Thoracic aorta (tissue), 2 donors: ENCODE data around the gene TNIK. TPM values are rescaled to one million over a fixed set of nuclear protein-coding genes. Genes with fewer than 3 reads are reported as not detected.

ENCODE experiments used
- ATAC-seq: fragments of 150-250 bp; one replicate; pipeline ENCODE4 v1.8.0; 2017; ENCODE audit warnings: low read depth; ENCODE audit not compliant: insufficient number of reproducible peaks, low FRiP score
- DNase-seq: peaks from one replicate; pipeline ENCODE4 v3.0.0-alpha.2; 2020; ENCODE audit warnings: low spot score
- H3K27ac ChIP-seq, 2 donors: fragments of 200-600 bp; sonication (generic); 1 replicate in 1 of 2; 2 replicates in 1 of 2; pipeline ENCODE4 v1.5.1; 2016; ENCODE audit warnings: mild to moderate bottlenecking in 2 of 2, moderate library complexity in 2 of 2
- H3K27me3 ChIP-seq: fragments of 200-600 bp; sonication (generic); replicated peaks from 2 replicates; pipeline ENCODE4 v1.6.0; 2016; ENCODE audit warnings: mild to moderate bottlenecking; ENCODE audit not compliant: insufficient read depth
- H3K36me3 ChIP-seq: fragments of 200-600 bp; sonication (generic); one replicate; pipeline ENCODE4 v1.5.1; 2016
- H3K4me1 ChIP-seq, 2 donors: fragments of 200-600 bp; sonication (generic); 1 replicate in 1 of 2; 2 replicates in 1 of 2; pipeline versions ENCODE4 v1.5.1 to v1.6.0; 2016; ENCODE audit warnings: low read depth in 2 of 2, mild to moderate bottlenecking in 1 of 2; ENCODE audit not compliant: control insufficient read depth in 1 of 2
- H3K4me3 ChIP-seq: fragments of 200-600 bp; sonication (generic); 2 replicates; pipeline ENCODE4 v1.5.1; 2016; ENCODE audit warnings: mild to moderate bottlenecking
- H3K9me3 ChIP-seq: fragments of 200-600 bp; sonication (generic); 2 replicates; pipeline ENCODE4 v1.5.1; 2016
- total RNA-seq, 2 donors: library from RNA; depleted of rRNA; stranded (reverse); fragments of >200 nt; gene quantifications; one replicate each; pipeline versions ENCODE4 v1.1.0 to v1.2.3, GENCODE V29; 2016
- TF ChIP-seq, protein P1 (sequence below): fragments of 200-600 bp; sonication (generic); IDR thresholded peaks from one replicate; pipeline ENCODE4 v1.5.1; 2019; ENCODE audit warnings: antibody characterized with exemption

TNIK gene
- total RNA-seq, 2 donors from 2014 or later, result 18.3 to 21.7 TPM

DNA sequence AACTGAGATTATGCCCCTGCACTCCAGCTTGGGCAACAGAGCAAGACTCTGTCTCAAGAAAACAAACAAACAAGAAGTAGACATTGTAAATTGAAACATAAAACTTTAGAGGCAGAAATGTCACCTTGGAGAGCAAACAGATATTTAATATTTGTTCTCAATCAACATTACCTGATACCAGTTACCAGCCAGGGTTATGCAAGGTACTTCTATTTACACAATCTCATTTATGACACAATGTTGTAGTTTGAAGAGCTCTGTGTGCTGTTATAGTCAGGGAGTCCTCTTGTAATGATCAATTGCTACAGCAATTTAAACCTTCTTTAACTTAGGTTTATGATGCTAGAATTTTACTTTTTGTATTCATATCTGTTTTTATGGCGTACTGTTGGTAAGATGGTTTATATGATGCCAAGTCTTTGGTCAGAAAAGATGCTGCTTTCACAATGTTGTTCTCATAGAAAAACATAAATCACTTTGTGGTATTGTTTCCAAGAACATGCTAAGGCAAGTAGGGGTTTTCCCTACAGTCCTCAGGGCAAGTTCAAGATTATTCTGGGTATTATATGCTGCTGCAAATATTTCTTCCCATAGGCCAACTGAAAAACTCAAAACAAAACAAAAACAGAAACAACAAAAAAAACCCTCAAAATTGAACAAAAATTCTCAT lies 173.5 kb downstream of the TNIK start:
- Histone ChIP-seq H3K36me3 (no peaks in the 10 kb centered on the region), H3K4me1 (peaks cover 18 to 46% of the 10 kb centered on the region in 2 donors), H3K9me3 (no peaks in the 10 kb centered on the region), H3K4me3 (no peak overlapping the region), H3K27ac (no peak overlapping the region), H3K27me3 (no peaks in the 10 kb centered on the region)
- no peak for DNase-seq
- no peak for ATAC-seq
- TF ChIP-seq, protein P1, sequence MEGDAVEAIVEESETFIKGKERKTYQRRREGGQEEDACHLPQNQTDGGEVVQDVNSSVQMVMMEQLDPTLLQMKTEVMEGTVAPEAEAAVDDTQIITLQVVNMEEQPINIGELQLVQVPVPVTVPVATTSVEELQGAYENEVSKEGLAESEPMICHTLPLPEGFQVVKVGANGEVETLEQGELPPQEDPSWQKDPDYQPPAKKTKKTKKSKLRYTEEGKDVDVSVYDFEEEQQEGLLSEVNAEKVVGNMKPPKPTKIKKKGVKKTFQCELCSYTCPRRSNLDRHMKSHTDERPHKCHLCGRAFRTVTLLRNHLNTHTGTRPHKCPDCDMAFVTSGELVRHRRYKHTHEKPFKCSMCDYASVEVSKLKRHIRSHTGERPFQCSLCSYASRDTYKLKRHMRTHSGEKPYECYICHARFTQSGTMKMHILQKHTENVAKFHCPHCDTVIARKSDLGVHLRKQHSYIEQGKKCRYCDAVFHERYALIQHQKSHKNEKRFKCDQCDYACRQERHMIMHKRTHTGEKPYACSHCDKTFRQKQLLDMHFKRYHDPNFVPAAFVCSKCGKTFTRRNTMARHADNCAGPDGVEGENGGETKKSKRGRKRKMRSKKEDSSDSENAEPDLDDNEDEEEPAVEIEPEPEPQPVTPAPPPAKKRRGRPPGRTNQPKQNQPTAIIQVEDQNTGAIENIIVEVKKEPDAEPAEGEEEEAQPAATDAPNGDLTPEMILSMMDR, result no peak

DNA sequence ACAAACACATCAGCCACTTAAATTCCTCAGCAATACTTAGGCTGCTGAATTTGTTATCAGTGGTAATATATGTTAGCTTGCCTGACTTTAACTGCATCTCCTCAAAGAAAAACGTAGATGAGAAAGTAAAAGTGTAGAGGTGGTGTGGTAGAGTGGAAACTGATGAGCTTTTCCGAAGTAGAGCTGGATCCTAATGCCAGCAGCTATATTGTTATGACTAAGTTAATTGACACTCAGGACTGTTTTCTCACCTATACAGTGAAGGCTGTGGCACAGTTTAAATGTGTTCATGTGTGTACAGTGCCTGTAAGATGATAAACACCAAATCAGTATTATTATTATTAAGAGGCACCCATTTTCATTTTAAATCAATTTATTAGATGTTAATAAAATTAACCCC lies 174.9 kb downstream of the TNIK start:
- no peak for ATAC-seq
- Histone ChIP-seq H3K4me1 (peaks cover 21 to 51% of the 10 kb centered on the region in 2 donors), H3K4me3 (no peak overlapping the region), H3K27ac (peak overlapping the region; percentile 70 to 82), H3K36me3 (no peaks in the 10 kb centered on the region), H3K9me3 (no peaks in the 10 kb centered on the region), H3K27me3 (no peaks in the 10 kb centered on the region)
- DNase-seq, result no peak
- TF ChIP-seq, protein P1, result no peak

DNA sequence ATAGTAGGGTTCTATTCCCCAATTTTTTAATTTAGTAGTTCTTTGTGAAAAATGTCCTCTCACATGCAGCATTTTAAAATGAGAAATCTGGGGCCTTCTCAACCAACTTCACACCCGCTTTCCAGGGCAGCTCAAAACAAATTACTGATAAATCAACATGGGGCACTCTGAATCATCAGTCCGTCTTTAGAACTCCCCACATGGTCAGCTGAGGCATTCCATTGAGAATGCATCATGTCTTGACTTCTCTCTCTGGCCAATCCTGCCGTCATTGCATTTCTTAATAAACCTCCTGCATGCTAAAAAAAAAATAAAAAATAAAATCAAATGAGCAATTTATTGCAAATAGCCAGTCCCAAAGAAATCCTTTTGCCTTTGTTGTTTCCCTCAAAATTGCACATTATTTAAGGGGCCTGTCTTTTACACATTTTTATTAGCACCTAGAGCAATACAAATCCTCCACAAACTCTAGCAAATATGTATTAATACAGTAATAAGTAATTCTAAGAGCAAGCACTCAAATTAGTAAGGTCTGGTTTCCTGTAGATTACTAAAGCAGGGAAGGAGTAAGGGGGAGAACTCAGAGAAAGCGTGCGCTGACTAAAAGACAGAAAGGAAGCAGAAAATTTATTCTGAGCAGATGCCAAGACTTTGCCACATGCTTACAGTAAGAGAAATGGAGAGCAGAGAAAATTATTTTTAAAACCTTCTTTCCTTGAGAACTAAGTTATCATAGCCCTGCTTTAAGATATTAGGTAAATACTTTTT lies 175.7 kb downstream of the TNIK start:
- Histone ChIP-seq H3K27ac (peak overlapping the region; percentile 79 to 82), H3K9me3 (no peaks in the 10 kb centered on the region), H3K27me3 (no peaks in the 10 kb centered on the region), H3K36me3 (no peaks in the 10 kb centered on the region), H3K4me3 (peak overlapping the region; percentile 8), H3K4me1 (peaks cover 21 to 51% of the 10 kb centered on the region in 2 donors)
- ATAC-seq (peak; percentile 96), DNase-seq (peak; percentile 44)
- TF ChIP-seq, protein P1, result no peak

DNA sequence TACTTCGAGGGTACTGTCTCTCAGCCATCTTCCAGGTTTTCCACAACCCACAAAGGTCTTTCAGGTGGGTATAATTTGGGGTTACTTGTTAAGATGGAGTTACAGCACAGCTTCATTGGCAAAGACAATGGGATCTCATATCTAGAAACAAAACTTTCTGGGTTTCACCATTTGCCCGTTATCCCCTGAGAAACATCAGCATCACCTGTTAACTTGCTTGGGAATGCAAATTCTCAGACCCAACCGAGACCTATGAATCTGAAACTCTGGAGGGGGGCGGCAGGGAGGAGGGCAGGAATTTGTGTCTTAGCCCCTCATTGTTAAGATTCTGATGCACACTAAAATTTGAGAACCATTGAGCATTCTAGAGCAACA lies 176.4 kb downstream of the TNIK start:
- Histone ChIP-seq H3K4me1 (peaks cover 21 to 51% of the 10 kb centered on the region in 2 donors), H3K27ac (peak overlapping the region; percentile 79 to 82), H3K36me3 (no peaks in the 10 kb centered on the region), H3K4me3 (no peak overlapping the region), H3K27me3 (no peaks in the 10 kb centered on the region), H3K9me3 (no peaks in the 10 kb centered on the region)
- DNase-seq (no peak), ATAC-seq (no peak)
- TF ChIP-seq, protein P1, result no peak

DNA sequence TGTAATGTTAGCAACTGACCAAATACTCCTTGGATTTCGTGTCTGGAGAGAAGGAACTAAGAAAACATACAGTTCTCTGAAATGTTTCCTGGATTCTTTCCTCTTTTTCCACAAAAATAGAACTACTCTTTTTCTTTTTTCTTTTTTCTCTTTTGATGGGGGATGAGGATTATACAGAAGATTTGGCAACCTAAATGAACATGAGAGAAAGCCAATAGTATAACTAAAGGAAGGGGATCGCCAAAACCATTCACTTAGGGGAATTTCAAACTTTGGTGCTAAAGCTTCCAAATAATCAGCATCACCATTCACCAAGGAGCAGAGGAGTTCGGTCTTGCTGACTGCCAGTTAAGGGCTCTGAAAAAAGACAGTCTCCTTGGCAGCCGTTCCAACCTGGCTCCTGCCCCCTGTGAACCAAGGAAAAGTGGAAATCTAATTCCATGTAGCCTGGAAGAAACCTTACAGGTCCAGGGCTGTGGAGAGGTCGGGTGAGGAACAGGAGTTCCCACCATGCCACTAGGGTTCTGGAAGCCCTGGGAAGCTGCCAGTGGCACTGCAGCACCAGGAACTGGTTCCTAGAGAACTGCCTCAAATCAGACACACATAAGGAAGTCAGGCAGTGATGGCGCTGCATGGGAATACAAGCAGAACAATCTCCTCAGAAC lies 176.9 kb downstream of the TNIK start:
- peak overlapping the region; percentile 61 for H3K4me3 ChIP-seq
- ATAC-seq, result no peak
- peaks cover 21 to 51% of the 10 kb centered on the region in 2 donors for H3K4me1 ChIP-seq
- no peaks in the 10 kb centered on the region for H3K36me3 ChIP-seq
- H3K27me3 ChIP-seq, result no peaks in the 10 kb centered on the region
- no peak for DNase-seq
- H3K9me3 ChIP-seq, result no peaks in the 10 kb centered on the region
- TF ChIP-seq, protein P1, result no peak
- H3K27ac ChIP-seq, result peak overlapping the region; percentile 79 to 82
